IPS-18a (cell line): ENCODE data around the gene GNAT2.

Experiments used
- H3K27ac ChIP-seq: one replicate; pipeline ENCODE4 v1.5.1; 2013; ENCODE audit warnings: low read length
- H3K27me3 ChIP-seq: one replicate; pipeline ENCODE4 v1.6.1; 2013; ENCODE audit warnings: mild to moderate bottlenecking, low read length; ENCODE audit not compliant: control insufficient read depth, insufficient read depth
- H3K36me3 ChIP-seq: one replicate; pipeline ENCODE4 v1.6.1; 2013; ENCODE audit warnings: low read depth, low read length; ENCODE audit not compliant: control insufficient read depth
- H3K4me1 ChIP-seq: one replicate; pipeline ENCODE4 v1.6.1; 2013; ENCODE audit warnings: low read depth, low read length; ENCODE audit not compliant: control insufficient read depth
- H3K4me3 ChIP-seq: one replicate; pipeline ENCODE4 v1.5.1; 2013; ENCODE audit warnings: low read length
- H3K9ac ChIP-seq: one replicate; pipeline ENCODE4 v1.6.1; 2013; ENCODE audit warnings: mild to moderate bottlenecking, low read length, moderate library complexity
- H3K9me3 ChIP-seq: one replicate; pipeline ENCODE4 v1.6.1; 2013; ENCODE audit warnings: low read depth, low read length; ENCODE audit not compliant: control insufficient read depth

The GNAT2 gene

GRCh38 chr1:109640285-109640865 lies 21.0 kb upstream of the GNAT2 start:
- Histone ChIP-seq H3K27ac (no peak overlapping the region), H3K4me3 (no peak overlapping the region), H3K36me3 (no peaks in the 10 kb centered on the region), H3K27me3 (no peaks in the 10 kb centered on the region), H3K9me3 (no peaks in the 10 kb centered on the region), H3K4me1 (peaks cover 14% of the 10 kb centered on the region), H3K9ac (no peak overlapping the region)

- no peaks in the 10 kb centered on the region for H3K27me3 ChIP-seq
- H3K4me3 ChIP-seq, result no peak overlapping the region
- H3K9ac ChIP-seq, result no peak overlapping the region
- H3K4me1 ChIP-seq, result peaks cover 15% of the 10 kb centered on the region
- H3K36me3 ChIP-seq, result no peaks in the 10 kb centered on the region
- H3K27ac ChIP-seq, result no peak overlapping the region
- H3K9me3 ChIP-seq, result no peaks in the 10 kb centered on the region
Observed at GRCh38 chr1:109639841-109640184, 20.4 kb upstream of the GNAT2 start.

GRCh38 chr1:109639063-109639840 lies 19.8 kb upstream of the GNAT2 start:
- Histone ChIP-seq H3K36me3 (no peaks in the 10 kb centered on the region), H3K9ac (no peak overlapping the region), H3K9me3 (no peaks in the 10 kb centered on the region), H3K4me3 (no peak overlapping the region), H3K27ac (no peak overlapping the region), H3K27me3 (no peaks in the 10 kb centered on the region), H3K4me1 (peaks cover 15% of the 10 kb centered on the region)

GRCh38 chr1:109637446-109637845 lies 18.0 kb upstream of the GNAT2 start:
- Histone ChIP-seq H3K36me3 (no peaks in the 10 kb centered on the region), H3K27ac (no peak overlapping the region), H3K9ac (no peak overlapping the region), H3K4me1 (peaks cover 15% of the 10 kb centered on the region), H3K9me3 (no peaks in the 10 kb centered on the region), H3K4me3 (no peak overlapping the region), H3K27me3 (no peaks in the 10 kb centered on the region)

GRCh38 chr1:109636201-109636952 lies 17.0 kb upstream of the GNAT2 start:
- no peaks in the 10 kb centered on the region for H3K27me3 ChIP-seq
- H3K9ac ChIP-seq, result no peak overlapping the region
- H3K27ac ChIP-seq, result no peak overlapping the region
- H3K4me1 ChIP-seq, result peaks cover 15% of the 10 kb centered on the region
- H3K9me3 ChIP-seq, result no peaks in the 10 kb centered on the region
- H3K4me3 ChIP-seq, result no peak overlapping the region
- H3K36me3 ChIP-seq, result peaks cover under 1% of the 10 kb centered on the region

- no peak overlapping the region for H3K4me3 ChIP-seq
- H3K36me3 ChIP-seq, result peaks cover 5% of the 10 kb centered on the region
- H3K27ac ChIP-seq, result no peak overlapping the region
- no peaks in the 10 kb centered on the region for H3K9me3 ChIP-seq
- peaks cover 15% of the 10 kb centered on the region for H3K4me1 ChIP-seq
- no peaks in the 10 kb centered on the region for H3K27me3 ChIP-seq
- no peak overlapping the region for H3K9ac ChIP-seq
Observed at GRCh38 chr1:109635862-109636200, 16.4 kb upstream of the GNAT2 start.

GRCh38 chr1:109634771-109635750 lies 15.6 kb upstream of the GNAT2 start:
- H3K27ac ChIP-seq, result no peak overlapping the region
- H3K4me1 ChIP-seq, result peaks cover 15% of the 10 kb centered on the region
- no peak overlapping the region for H3K9ac ChIP-seq
- H3K4me3 ChIP-seq, result no peak overlapping the region
- H3K9me3 ChIP-seq, result no peaks in the 10 kb centered on the region
- H3K36me3 ChIP-seq, result peaks cover 5% of the 10 kb centered on the region
- no peaks in the 10 kb centered on the region for H3K27me3 ChIP-seq

GRCh38 chr1:109634292-109634691 lies 14.9 kb upstream of the GNAT2 start:
- Histone ChIP-seq H3K27me3 (no peaks in the 10 kb centered on the region), H3K9ac (no peak overlapping the region), H3K36me3 (peaks cover 10% of the 10 kb centered on the region), H3K4me3 (no peak overlapping the region), H3K4me1 (peaks cover 15% of the 10 kb centered on the region), H3K27ac (no peak overlapping the region), H3K9me3 (no peaks in the 10 kb centered on the region)

GRCh38 chr1:109632671-109633346 lies 13.4 kb upstream of the GNAT2 start:
- no peaks in the 10 kb centered on the region for H3K27me3 ChIP-seq
- no peak overlapping the region for H3K4me3 ChIP-seq
- no peak overlapping the region for H3K27ac ChIP-seq
- peaks cover 15% of the 10 kb centered on the region for H3K4me1 ChIP-seq
- H3K36me3 ChIP-seq, result peaks cover 20% of the 10 kb centered on the region
- H3K9me3 ChIP-seq, result no peaks in the 10 kb centered on the region
- no peak overlapping the region for H3K9ac ChIP-seq

- H3K9me3 ChIP-seq, result no peaks in the 10 kb centered on the region
- peaks cover 24% of the 10 kb centered on the region for H3K36me3 ChIP-seq
- no peak overlapping the region for H3K4me3 ChIP-seq
- H3K9ac ChIP-seq, result no peak overlapping the region
- no peak overlapping the region for H3K27ac ChIP-seq
- H3K27me3 ChIP-seq, result no peaks in the 10 kb centered on the region
- H3K4me1 ChIP-seq, result peaks cover 15% of the 10 kb centered on the region
Observed at GRCh38 chr1:109631513-109632505, 12.4 kb upstream of the GNAT2 start.
